Uterus (tissue), 4 donors: ENCODE measurements around the gene ATP7B. TPM values are rescaled to one million over a fixed set of nuclear protein-coding genes. Genes with fewer than 3 reads are reported as not detected.

Experiments used
- DNase-seq, 2 donors: peaks; one replicate each; pipeline ENCODE4 v3.0.0-alpha.2; 2019 to 2020
- H3K27ac ChIP-seq, 2 donors: fragments of 200-600 bp; sonication (generic); 1 replicate in 1 of 2; 2 replicates in 1 of 2; pipeline ENCODE4 v1.5.1; 2016 to 2018
- H3K27me3 ChIP-seq, 2 donors: fragments of 200-600 bp; sonication (generic); one replicate each; pipeline ENCODE4 v1.5.1; 2018 to 2019; ENCODE audit warnings: control low read depth in 1 of 2
- H3K36me3 ChIP-seq, 2 donors: fragments of 200-600 bp; sonication (generic); one replicate each; pipeline ENCODE4 v1.5.1; 2019; ENCODE audit warnings: control low read depth in 1 of 2
- H3K4me1 ChIP-seq, 2 donors: fragments of 200-600 bp; sonication (generic); one replicate each; pipeline ENCODE4 v1.5.1; 2018 to 2019; ENCODE audit warnings: control low read depth in 1 of 2
- H3K4me3 ChIP-seq, 2 donors: fragments of 200-600 bp; sonication (generic); 1 replicate in 1 of 2; 2 replicates in 1 of 2; pipeline ENCODE4 v1.5.1; 2018 to 2019; ENCODE audit warnings: mild to moderate bottlenecking in 1 of 2
- H3K9me3 ChIP-seq, 2 donors: fragments of 200-600 bp; sonication (generic); one replicate each; pipeline ENCODE4 v1.5.1; 2019; ENCODE audit warnings: control low read depth in 1 of 2
- POLR2A ChIP-seq, 2 donors: fragments of 450-650 bp; IDR thresholded peaks; one replicate each; pipeline ENCODE4 v1.6.1; 2016; ENCODE audit warnings: antibody characterized with exemption in 2 of 2, mild to moderate bottlenecking in 1 of 2, moderate library complexity in 1 of 2
- intact Hi-C: fragments of 100-400 bp; cut with DNase I; formaldehyde crosslinking; loops from one replicate; pipeline ENCODE4 v1.15.1; 2023; ENCODE audit warnings: low total_unique reads
- total RNA-seq, 4 donors: library from RNA; depleted of rRNA in 3 of 4; stranded (reverse); fragments of >200 nt in 3 of 4; gene quantifications; one replicate each; pipeline versions ENCODE4 v1.1.0 to v1.2.4, GENCODE V29; 2014 to 2023
- TF ChIP-seq, protein P1 (sequence below), 4 experiments: fragments of 200-600 bp in 2 of 4; fragments of 450-650 bp in 2 of 4; sonication (generic) in 2 of 4; IDR thresholded peaks; one replicate each; pipeline ENCODE4 v1.5.1; 2016 to 2019; ENCODE audit warnings: antibody characterized with exemption in 4 of 4, mild to moderate bottlenecking in 2 of 4, moderate library complexity in 1 of 4
- donor health status: DM: yes; HTN: yes; CAD: no.

The ATP7B gene
- total RNA-seq, 4 donors from 2014 or later = 9.2 to 16.2 (median 9.9) TPM

DNA sequence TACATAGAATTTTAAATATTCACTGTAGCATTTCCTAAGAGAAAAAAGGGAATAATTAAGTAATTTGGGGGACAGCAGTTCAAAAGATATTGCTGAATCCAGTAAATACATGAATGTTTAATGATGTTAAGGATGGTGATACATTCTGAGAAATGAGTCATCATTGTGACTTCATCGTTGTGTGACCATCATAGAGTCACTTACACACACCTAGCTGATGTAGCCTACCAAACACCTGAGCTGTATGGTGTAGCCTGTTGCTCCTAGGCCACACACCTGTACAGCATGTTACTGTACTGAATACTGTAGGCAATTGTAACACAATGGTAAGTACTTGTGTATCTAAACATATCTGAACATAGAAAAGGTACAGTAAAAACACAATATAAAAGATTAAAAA is 34.8 kb downstream of the ATP7B start:
- Histone ChIP-seq H3K27me3 (no peaks in the 10 kb centered on the region), H3K36me3 (no peaks in the 10 kb centered on the region), H3K4me1 (no peaks in the 10 kb centered on the region), H3K9me3 (no peaks in the 10 kb centered on the region), H3K4me3 (no peak overlapping the region), H3K27ac (no peak overlapping the region)
- intact Hi-C loops = no loop called here
- DNase-seq = no peak
- TF ChIP-seq, protein P1, sequence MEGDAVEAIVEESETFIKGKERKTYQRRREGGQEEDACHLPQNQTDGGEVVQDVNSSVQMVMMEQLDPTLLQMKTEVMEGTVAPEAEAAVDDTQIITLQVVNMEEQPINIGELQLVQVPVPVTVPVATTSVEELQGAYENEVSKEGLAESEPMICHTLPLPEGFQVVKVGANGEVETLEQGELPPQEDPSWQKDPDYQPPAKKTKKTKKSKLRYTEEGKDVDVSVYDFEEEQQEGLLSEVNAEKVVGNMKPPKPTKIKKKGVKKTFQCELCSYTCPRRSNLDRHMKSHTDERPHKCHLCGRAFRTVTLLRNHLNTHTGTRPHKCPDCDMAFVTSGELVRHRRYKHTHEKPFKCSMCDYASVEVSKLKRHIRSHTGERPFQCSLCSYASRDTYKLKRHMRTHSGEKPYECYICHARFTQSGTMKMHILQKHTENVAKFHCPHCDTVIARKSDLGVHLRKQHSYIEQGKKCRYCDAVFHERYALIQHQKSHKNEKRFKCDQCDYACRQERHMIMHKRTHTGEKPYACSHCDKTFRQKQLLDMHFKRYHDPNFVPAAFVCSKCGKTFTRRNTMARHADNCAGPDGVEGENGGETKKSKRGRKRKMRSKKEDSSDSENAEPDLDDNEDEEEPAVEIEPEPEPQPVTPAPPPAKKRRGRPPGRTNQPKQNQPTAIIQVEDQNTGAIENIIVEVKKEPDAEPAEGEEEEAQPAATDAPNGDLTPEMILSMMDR (IDR thresholded peaks at IDR 0.05) = no peak
- no peak for TF ChIP-seq POLR2A (IDR thresholded peaks at IDR 0.05)

DNA sequence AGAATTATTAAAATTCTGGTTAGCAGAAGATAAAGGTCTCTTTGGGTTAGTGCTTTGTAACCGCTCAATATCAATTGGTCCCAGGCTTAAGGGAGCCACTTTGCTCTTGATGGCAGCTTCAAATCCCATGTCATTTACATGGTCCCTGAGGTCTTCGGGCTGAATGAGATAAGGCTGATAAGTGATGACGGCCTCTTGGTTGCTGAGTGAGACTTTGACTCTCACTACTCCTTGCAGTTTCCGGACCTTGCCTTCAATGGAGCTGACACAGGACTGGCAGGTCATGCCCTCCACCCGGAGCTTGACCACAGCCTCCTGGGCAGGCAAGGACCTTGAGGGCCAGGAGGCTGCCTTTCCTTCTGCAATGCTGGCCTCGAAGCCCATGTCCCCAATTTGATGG is 36.8 kb downstream of the ATP7B start:
- H3K27me3 ChIP-seq = no peaks in the 10 kb centered on the region

DNA sequence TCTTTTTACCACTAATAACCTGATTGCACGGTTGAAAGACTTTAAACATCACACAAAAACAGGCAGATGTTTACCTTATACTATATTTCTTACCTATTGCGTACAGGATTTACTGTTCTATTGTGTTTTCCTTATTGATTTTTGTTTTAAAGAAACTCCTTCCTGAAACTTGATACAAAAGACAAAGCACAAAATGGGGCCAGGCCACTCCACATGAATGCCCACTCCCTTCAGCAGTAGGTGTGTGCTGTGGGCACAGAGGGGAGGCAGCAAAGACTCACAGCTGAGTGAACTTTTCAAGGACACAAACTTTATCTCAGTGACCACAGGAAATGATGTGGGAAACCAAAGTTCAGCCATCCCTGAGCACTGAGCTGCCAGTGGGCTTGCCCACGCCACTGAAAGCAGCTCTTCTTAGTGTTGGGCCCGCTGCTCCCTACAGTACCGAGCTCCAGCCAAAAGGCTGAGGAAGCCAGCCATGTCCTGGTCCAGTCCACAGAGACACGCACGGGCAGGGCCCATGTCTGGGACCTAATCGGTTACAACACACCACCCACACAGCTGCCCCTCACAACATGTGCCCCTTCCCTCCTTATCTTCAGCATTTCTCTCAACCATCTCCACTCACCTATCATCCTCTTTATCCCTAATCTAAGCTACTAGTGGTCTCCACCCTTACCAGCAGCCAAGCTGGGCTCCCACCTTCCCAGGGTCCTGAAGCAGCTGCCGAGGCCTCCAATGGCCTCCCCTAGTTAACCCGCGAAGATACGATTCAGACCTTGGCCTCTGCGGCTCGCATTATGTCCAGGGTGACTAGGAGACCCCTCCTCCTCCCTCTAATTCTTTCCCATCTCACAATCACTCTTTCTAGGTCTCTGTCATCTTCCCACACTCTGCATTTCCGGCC is 39.5 kb downstream of the ATP7B start:
- DNase-seq = no peak
- Histone ChIP-seq H3K27ac (no peak overlapping the region), H3K4me1 (no peaks in the 10 kb centered on the region), H3K27me3 (no peaks in the 10 kb centered on the region), H3K9me3 (no peaks in the 10 kb centered on the region), H3K4me3 (no peak overlapping the region), H3K36me3 (no peaks in the 10 kb centered on the region)
- intact Hi-C loops = no loop called here
- TF ChIP-seq POLR2A (IDR thresholded peaks at IDR 0.05) = no peak
- TF ChIP-seq, protein P1 (IDR thresholded peaks at IDR 0.05) = no peak

More for the DNA sequence above, 36.8 kb downstream of the ATP7B start:
- no peaks in the 10 kb centered on the region for H3K9me3 ChIP-seq
- no peak overlapping the region for H3K27ac ChIP-seq
- TF ChIP-seq, protein P1 (IDR thresholded peaks at IDR 0.05) = no peak
- no peak for TF ChIP-seq POLR2A (IDR thresholded peaks at IDR 0.05)
- DNase-seq = no peak
- H3K4me1 ChIP-seq = no peaks in the 10 kb centered on the region
- H3K4me3 ChIP-seq = no peak overlapping the region
- intact Hi-C loops = no loop called here
- no peaks in the 10 kb centered on the region for H3K36me3 ChIP-seq

DNA sequence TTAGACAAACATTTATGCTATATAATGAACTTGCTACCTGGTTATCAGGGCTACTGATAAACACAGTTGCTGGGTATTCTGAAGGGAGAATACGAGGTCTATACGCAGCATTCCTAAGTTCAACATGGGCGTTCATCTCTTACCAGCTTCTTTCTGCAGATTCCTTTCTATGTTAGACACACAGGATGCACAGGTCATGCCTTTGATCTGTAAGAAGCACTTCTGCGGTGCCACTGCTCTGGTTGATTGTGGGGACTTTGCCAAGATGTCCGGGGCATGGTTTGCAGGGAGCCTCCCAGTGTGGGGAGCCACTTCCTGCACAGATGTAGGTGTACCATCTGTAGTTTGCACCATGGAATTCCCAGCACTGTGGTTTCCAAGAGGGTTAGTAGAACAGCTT is 40.9 kb downstream of the ATP7B start:
- H3K4me1 ChIP-seq = no peaks in the 10 kb centered on the region
- H3K36me3 ChIP-seq = no peaks in the 10 kb centered on the region
- intact Hi-C loops = no loop called here
- H3K4me3 ChIP-seq = no peak overlapping the region
- no peak overlapping the region for H3K27ac ChIP-seq
- no peak for DNase-seq
- no peak for TF ChIP-seq POLR2A (IDR thresholded peaks at IDR 0.05)
- TF ChIP-seq, protein P1 (IDR thresholded peaks at IDR 0.05) = no peak
- H3K9me3 ChIP-seq = no peaks in the 10 kb centered on the region
- no peaks in the 10 kb centered on the region for H3K27me3 ChIP-seq
